Measurements from ENCODE around the gene GFRA4.

The GFRA4 gene

GRCh38 chr20:3674447-3674846 lies 11.2 kb upstream of the GFRA4 start:
- DNase-seq (ENCODE audit: low read depth in 2 of 2): no peak

GRCh38 chr20:3673221-3674070 lies 10.2 kb upstream of the GFRA4 start:
- DNase-seq (ENCODE audit: low read depth in 2 of 2): no peak

- DNase-seq (ENCODE audit: low read depth in 2 of 2): no peak
Measured at GRCh38 chr20:3672547-3673171, 9.5 kb upstream of the GFRA4 start.

- DNase-seq (ENCODE audit: low read depth in 2 of 2): no peak
Measured at GRCh38 chr20:3671986-3672546, 8.9 kb upstream of the GFRA4 start.

GRCh38 chr20:3670945-3671344 lies 7.7 kb upstream of the GFRA4 start:
- no peak for DNase-seq (ENCODE audit: low read depth in 2 of 2)

- DNase-seq (ENCODE audit: low read depth in 2 of 2): no peak
Measured at GRCh38 chr20:3670511-3670910, 7.3 kb upstream of the GFRA4 start.

- DNase-seq (ENCODE audit: low read depth in 2 of 2): no peak
Measured at GRCh38 chr20:3669710-3670367, 6.6 kb upstream of the GFRA4 start.

GRCh38 chr20:3667434-3668037 lies 4.3 kb upstream of the GFRA4 start:
- no peak for DNase-seq (ENCODE audit: low read depth in 2 of 2)

GRCh38 chr20:3663858-3664257 lies 659 bp upstream of the GFRA4 start:
- DNase-seq (ENCODE audit: low read depth in 2 of 2): no peak

- no peak for DNase-seq (ENCODE audit: low read depth in 2 of 2)
Measured at GRCh38 chr20:3661814-3662665, 1.2 kb downstream of the GFRA4 start.

- no peak for DNase-seq (ENCODE audit: low read depth in 2 of 2)
Measured at GRCh38 chr20:3661060-3661813, 2.0 kb downstream of the GFRA4 start.

GRCh38 chr20:3660262-3661059 lies 2.7 kb downstream of the GFRA4 start:
- DNase-seq (ENCODE audit: low read depth in 2 of 2): no peak

GRCh38 chr20:3659492-3660261 lies 3.5 kb downstream of the GFRA4 start:
- DNase-seq (ENCODE audit: low read depth in 2 of 2): no peak

GRCh38 chr20:3658716-3659491 lies 4.3 kb downstream of the GFRA4 start:
- DNase-seq (ENCODE audit: low read depth in 2 of 2): no peak

- DNase-seq (ENCODE audit: low read depth in 2 of 2): no peak
Measured at GRCh38 chr20:3658019-3658715, 5.0 kb downstream of the GFRA4 start.

- DNase-seq (ENCODE audit: low read depth in 2 of 2): no peak
Measured at GRCh38 chr20:3655131-3655405, 8.1 kb downstream of the GFRA4 start.

- no peak for DNase-seq (ENCODE audit: low read depth in 2 of 2)
Measured at GRCh38 chr20:3654326-3655130, 8.7 kb downstream of the GFRA4 start.

All from activated CD4-positive, alpha-beta T cell treated with anti-CD3 and anti-CD28 coated beads for 24 hours (primary cell).